ENCODE measurements around the gene LRRC58. TPM values are rescaled to one million over a fixed set of nuclear protein-coding genes. Genes with fewer than 3 reads are reported as not detected.

LRRC58 gene
- total RNA-seq, 6 experiments from 2014 or later = 7.0 to 18.7 (median 10.3) TPM

DNA sequence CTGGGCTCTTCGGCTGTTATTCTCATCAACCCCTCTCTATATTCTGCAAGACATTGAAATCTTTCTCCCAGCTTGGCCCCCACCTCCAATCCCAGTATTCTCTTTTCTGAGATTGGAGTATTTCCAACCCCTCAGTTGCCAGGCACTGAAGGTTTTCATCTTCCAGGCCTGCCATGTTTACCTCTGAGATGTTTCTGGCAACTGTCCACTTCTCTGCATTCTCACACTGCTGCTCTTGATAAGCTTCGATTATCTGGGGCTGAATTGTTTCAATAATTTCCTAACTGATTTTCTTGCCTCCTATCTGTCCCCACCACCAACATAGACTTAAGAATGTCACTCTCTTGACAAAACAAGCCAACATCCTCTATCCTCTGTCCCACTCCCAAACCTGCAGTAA, 62.7 kb downstream of the LRRC58 start:
- WGBS (ENCODE audit: insufficient coverage, low coverage, low lambda C conversion rate, missing lambda C conversion rate) = 29% methylated on average over 1 of the region's 2 CpGs
- intact Hi-C loops (cut with DNase I) = no loop called here
- DNase-seq (no peak), ATAC-seq (no peak)
- no peak overlapping the region for H3K27ac ChIP-seq
- peaks cover 0 to 6% (median 0%) of the 10 kb centered on the region in 4 donors for H3K4me1 ChIP-seq
- TF ChIP-seq, protein P1, sequence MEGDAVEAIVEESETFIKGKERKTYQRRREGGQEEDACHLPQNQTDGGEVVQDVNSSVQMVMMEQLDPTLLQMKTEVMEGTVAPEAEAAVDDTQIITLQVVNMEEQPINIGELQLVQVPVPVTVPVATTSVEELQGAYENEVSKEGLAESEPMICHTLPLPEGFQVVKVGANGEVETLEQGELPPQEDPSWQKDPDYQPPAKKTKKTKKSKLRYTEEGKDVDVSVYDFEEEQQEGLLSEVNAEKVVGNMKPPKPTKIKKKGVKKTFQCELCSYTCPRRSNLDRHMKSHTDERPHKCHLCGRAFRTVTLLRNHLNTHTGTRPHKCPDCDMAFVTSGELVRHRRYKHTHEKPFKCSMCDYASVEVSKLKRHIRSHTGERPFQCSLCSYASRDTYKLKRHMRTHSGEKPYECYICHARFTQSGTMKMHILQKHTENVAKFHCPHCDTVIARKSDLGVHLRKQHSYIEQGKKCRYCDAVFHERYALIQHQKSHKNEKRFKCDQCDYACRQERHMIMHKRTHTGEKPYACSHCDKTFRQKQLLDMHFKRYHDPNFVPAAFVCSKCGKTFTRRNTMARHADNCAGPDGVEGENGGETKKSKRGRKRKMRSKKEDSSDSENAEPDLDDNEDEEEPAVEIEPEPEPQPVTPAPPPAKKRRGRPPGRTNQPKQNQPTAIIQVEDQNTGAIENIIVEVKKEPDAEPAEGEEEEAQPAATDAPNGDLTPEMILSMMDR (IDR thresholded peaks at IDR 0.05) = no peak
- no peaks in the 10 kb centered on the region for H3K27me3 ChIP-seq
- H3K9me3 ChIP-seq = no peaks in the 10 kb centered on the region
- no peak overlapping the region for H3K4me3 ChIP-seq
- H3K36me3 ChIP-seq = no peaks in the 10 kb centered on the region

DNA sequence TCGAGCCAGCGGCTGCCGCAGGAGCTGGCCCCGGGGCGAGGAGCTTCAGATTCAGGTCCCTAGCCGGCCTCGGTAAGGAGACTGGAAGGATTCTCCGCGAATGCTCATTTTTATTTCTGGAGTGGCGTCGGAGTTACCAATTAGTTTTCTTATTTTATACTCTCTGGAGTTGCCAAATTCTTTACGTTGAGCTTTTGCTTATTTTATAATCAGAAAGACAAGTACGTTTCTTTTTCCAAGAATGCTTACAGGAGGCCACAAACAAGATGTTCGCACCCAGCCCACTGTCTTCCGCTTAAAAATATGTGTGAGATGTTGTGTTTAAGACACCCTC, 63.7 kb downstream of the LRRC58 start:
- DNase-seq (no peak), ATAC-seq (no peak)
- no peaks in the 10 kb centered on the region for H3K36me3 ChIP-seq
- H3K4me1 ChIP-seq = peaks cover 0 to 6% (median 0%) of the 10 kb centered on the region in 4 donors
- H3K4me3 ChIP-seq = peak overlapping the region in 1 of 3 donors; percentile 40
- no peaks in the 10 kb centered on the region for H3K9me3 ChIP-seq
- no peak overlapping the region for H3K27ac ChIP-seq
- WGBS (ENCODE audit: insufficient coverage, low coverage, low lambda C conversion rate, missing lambda C conversion rate) = 44% methylated on average over 14 of the region's 15 CpGs
- intact Hi-C loops (cut with DNase I) = no loop called here
- no peaks in the 10 kb centered on the region for H3K27me3 ChIP-seq
- no peak for TF ChIP-seq POLR2A (IDR thresholded peaks at IDR 0.05)
- TF ChIP-seq, protein P1 (IDR thresholded peaks at IDR 0.05) = no peak

DNA sequence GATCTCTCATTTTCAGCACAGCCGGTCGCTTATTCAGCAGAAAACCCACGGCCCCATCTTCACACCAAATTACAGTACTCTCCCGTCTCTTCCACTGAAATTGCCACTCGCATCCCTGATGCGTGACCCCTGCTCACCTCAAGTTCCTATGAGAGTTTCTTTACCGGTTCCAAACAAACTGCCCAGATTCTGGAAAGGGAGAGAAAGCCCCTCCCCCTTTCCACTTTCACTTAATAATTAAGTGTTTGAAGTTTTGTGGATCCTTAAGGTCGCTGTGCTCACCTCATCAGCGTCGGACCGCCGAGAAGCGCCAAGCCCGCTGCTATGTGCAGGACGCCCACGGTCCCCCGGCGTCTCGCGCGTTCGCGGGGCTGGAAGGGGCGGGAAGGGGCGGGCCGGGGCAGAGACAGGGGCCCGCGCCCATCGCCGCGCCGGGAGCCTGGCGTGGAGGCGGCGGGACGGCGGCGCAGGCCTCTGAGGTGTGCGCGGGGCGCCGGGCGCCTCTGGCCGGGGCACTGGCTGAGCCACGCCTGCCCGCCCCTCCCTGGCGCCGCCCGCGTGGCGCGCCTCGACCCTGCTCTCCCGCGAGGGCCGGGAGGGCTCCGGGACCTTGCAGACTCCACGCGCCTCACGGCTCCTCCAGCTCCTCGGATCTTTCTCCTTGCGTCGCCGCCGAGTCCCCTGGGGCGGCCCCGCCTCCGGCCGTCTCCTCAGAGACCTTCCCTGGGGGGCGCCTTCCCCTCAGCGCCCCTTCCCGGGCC, 64.2 kb downstream of the LRRC58 start, which contains the start of gene GPR156:
Gene GPR156, minus strand, starts transcription at position 476 of the 761 bp plus-strand sequence. CDS start 41,124 bp downstream, outside the sequence.
- H3K27me3 ChIP-seq = no peaks in the 10 kb centered on the region
- intact Hi-C loops (cut with DNase I) = no loop called here
- H3K27ac ChIP-seq = no peak within 1 kb of the TSS
- no peak for TF ChIP-seq POLR2A (IDR thresholded peaks at IDR 0.05)
- TF ChIP-seq, protein P1 (IDR thresholded peaks at IDR 0.05) = no peak
- peak within 1 kb of the TSS; percentile 16 to 40 (median 28) for H3K4me3 ChIP-seq
- H3K4me1 ChIP-seq = peaks cover 0 to 6% (median 0%) of the 10 kb centered on the region in 4 donors
- 19% methylated on average over 18 of the region's 72 CpGs for WGBS (ENCODE audit: insufficient coverage, low coverage, low lambda C conversion rate, missing lambda C conversion rate)
- no peak for DNase-seq
- H3K9me3 ChIP-seq = no peaks in the 10 kb centered on the region
- ATAC-seq = peak in 2 of 4 donors; percentile 22 to 56
- no peaks in the 10 kb centered on the region for H3K36me3 ChIP-seq

DNA sequence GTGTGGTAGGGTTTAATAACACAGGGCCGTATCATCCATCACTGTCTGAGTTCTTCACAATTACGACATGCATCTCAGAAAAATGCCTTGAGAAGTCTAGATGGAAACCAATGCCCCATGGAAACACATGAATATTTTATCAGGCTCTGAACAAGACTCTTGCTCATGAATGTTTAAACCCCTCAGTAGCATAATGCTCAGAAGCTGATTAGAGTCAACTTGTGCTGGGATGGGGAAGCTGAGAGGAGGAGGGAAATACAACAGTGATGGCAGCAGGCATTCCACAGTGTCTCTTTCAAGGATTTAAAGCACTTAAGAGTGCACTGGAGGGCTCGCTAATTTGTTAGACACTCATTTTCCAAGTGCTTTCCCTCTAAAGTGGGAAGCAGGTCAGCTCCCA, 67.9 kb downstream of the LRRC58 start:
- TF ChIP-seq, protein P1 (IDR thresholded peaks at IDR 0.05) = no peak
- no peak for TF ChIP-seq POLR2A (IDR thresholded peaks at IDR 0.05)
- Histone ChIP-seq H3K4me3 (no peak overlapping the region), H3K36me3 (no peaks in the 10 kb centered on the region), H3K27ac (no peak overlapping the region), H3K9me3 (no peaks in the 10 kb centered on the region), H3K4me1 (peaks cover 0 to 6% (median 0%) of the 10 kb centered on the region in 4 donors), H3K27me3 (peaks cover 0 to 13% of the 10 kb centered on the region in 2 donors)
- ATAC-seq (no peak), DNase-seq (no peak)
- intact Hi-C loops (cut with DNase I) = no loop called here
- WGBS (ENCODE audit: insufficient coverage, low coverage, low lambda C conversion rate, missing lambda C conversion rate) = 81% methylated on average over 3 of the region's 3 CpGs

All from right lobe of liver (tissue), 6 donors.